ENCODE data around the gene VAMP7.

The VAMP7 gene

GRCh38 chrX:155951237-155951789 is 70.2 kb downstream of the VAMP7 start:
- TF ChIP-seq TCF4 (CRISPR knock-in tag; IDR thresholded peaks at IDR 0.05; ENCODE audit: borderline replicate concordance) (no peak), ZNF70 (CRISPR knock-in tag; IDR thresholded peaks at IDR 0.05) (no peak), OSR1 (CRISPR knock-in tag; IDR thresholded peaks at IDR 0.05) (no peak), SNAI2 (CRISPR knock-in tag; IDR thresholded peaks at IDR 0.05) (no peak), ZNF565 (CRISPR knock-in tag; conservative IDR thresholded peaks at IDR 0.05; ENCODE audit: low read depth) (no peak), ARNTL (CRISPR knock-in tag; IDR thresholded peaks at IDR 0.05; ENCODE audit: borderline replicate concordance, low read depth) (no peak), RARB (CRISPR knock-in tag; IDR thresholded peaks at IDR 0.05) (no peak), ZNF8 (CRISPR knock-in tag; IDR thresholded peaks at IDR 0.05) (no peak), CSDC2 (CRISPR knock-in tag; IDR thresholded peaks at IDR 0.05) (no peak), TSHZ2 (CRISPR knock-in tag; IDR thresholded peaks at IDR 0.05) (no peak), ZFP3 (CRISPR knock-in tag; IDR thresholded peaks at IDR 0.05) (no peak)
- TF ChIP-seq, protein P1, sequence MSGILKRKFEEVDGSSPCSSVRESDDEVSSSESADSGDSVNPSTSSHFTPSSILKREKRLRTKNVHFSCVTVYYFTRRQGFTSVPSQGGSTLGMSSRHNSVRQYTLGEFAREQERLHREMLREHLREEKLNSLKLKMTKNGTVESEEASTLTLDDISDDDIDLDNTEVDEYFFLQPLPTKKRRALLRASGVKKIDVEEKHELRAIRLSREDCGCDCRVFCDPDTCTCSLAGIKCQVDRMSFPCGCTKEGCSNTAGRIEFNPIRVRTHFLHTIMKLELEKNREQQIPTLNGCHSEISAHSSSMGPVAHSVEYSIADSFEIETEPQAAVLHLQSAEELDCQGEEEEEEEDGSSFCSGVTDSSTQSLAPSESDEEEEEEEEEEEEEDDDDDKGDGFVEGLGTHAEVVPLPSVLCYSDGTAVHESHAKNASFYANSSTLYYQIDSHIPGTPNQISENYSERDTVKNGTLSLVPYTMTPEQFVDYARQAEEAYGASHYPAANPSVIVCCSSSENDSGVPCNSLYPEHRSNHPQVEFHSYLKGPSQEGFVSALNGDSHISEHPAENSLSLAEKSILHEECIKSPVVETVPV (CRISPR knock-in tag; IDR thresholded peaks at IDR 0.05): no peak
- TF ChIP-seq, protein P2, sequence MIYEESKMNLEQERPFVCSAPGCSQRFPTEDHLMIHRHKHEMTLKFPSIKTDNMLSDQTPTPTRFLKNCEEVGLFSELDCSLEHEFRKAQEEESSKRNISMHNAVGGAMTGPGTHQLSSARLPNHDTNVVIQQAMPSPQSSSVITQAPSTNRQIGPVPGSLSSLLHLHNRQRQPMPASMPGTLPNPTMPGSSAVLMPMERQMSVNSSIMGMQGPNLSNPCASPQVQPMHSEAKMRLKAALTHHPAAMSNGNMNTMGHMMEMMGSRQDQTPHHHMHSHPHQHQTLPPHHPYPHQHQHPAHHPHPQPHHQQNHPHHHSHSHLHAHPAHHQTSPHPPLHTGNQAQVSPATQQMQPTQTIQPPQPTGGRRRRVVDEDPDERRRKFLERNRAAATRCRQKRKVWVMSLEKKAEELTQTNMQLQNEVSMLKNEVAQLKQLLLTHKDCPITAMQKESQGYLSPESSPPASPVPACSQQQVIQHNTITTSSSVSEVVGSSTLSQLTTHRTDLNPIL (CRISPR knock-in tag; IDR thresholded peaks at IDR 0.05; ENCODE audit: low read depth): no peak
- TF ChIP-seq, protein P3, sequence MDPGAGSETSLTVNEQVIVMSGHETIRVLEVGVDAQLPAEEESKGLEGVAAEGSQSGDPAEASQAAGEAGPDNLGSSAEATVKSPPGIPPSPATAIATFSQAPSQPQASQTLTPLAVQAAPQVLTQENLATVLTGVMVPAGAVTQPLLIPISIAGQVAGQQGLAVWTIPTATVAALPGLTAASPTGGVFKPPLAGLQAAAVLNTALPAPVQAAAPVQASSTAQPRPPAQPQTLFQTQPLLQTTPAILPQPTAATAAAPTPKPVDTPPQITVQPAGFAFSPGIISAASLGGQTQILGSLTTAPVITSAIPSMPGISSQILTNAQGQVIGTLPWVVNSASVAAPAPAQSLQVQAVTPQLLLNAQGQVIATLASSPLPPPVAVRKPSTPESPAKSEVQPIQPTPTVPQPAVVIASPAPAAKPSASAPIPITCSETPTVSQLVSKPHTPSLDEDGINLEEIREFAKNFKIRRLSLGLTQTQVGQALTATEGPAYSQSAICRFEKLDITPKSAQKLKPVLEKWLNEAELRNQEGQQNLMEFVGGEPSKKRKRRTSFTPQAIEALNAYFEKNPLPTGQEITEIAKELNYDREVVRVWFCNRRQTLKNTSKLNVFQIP (CRISPR knock-in tag; IDR thresholded peaks at IDR 0.05; ENCODE audit: borderline replicate concordance, low read depth): no peak
- no peak for ATAC-seq

DNA sequence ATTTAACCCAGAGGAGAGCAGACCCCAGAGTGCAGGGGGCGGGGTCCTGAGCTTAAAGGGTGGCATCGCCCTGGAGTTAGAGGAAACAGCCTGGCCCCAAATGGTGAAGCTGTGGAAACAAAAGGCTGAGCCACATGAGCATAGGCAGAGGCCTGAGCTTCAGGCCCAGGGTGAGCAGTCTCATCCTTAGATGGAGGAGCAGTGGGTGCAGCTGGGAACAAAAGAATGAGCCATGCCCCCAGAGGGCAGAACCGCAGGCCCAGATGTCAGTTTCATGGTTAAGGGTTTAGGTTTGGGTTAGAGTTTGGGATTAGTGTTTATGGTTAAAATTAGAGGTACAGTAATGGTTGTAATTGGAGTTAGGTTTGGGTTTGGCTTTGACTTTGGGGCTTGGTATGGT is 71.9 kb downstream of the VAMP7 start:
- TF ChIP-seq ESRRG (CRISPR knock-in tag; IDR thresholded peaks at IDR 0.05) (no peak), TSHZ2 (CRISPR knock-in tag; IDR thresholded peaks at IDR 0.05) (no peak), ZFP3 (CRISPR knock-in tag; IDR thresholded peaks at IDR 0.05) (no peak), ZNF8 (CRISPR knock-in tag; IDR thresholded peaks at IDR 0.05) (no peak), ZNF70 (CRISPR knock-in tag; IDR thresholded peaks at IDR 0.05) (no peak)
- ATAC-seq: no peak

DNA sequence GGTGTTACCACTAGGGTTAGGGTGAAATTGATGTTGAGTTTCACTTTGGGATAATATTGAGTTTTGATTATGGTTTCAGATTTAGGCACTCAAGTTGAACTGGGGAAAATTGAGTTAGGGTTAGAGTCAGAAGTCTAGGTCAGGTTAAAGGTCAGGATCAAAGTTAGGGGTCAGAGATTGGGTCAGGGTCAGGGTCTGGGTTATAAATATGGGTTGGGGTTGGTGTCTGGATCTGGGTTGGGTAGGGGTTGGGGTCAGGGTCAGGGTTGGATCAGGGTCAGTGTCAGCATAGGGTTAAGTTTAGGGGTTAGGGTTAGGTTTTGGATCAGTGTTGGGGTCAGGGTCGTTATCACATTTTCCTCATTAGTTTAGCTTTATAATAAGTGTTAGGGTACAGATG is 73.6 kb downstream of the VAMP7 start:
- TF ChIP-seq TOX (CRISPR knock-in tag; IDR thresholded peaks at IDR 0.05; ENCODE audit: borderline replicate concordance) (no peak), SNAI2 (CRISPR knock-in tag; IDR thresholded peaks at IDR 0.05) (no peak), OSR1 (CRISPR knock-in tag; IDR thresholded peaks at IDR 0.05) (no peak), ZNF8 (CRISPR knock-in tag; IDR thresholded peaks at IDR 0.05) (no peak), ZFP30 (CRISPR knock-in tag; IDR thresholded peaks at IDR 0.05) (no peak), ZC3H10 (CRISPR knock-in tag; IDR thresholded peaks at IDR 0.05) (no peak), CSDC2 (CRISPR knock-in tag; IDR thresholded peaks at IDR 0.05) (no peak), ZNF565 (CRISPR knock-in tag; conservative IDR thresholded peaks at IDR 0.05; ENCODE audit: low read depth) (no peak), TCF4 (CRISPR knock-in tag; IDR thresholded peaks at IDR 0.05; ENCODE audit: borderline replicate concordance) (no peak), RARB (CRISPR knock-in tag; IDR thresholded peaks at IDR 0.05) (no peak), ZFP3 (CRISPR knock-in tag; IDR thresholded peaks at IDR 0.05) (no peak), GLIS3 (CRISPR knock-in tag; IDR thresholded peaks at IDR 0.05) (no peak)
- TF ChIP-seq, protein P3 (CRISPR knock-in tag; IDR thresholded peaks at IDR 0.05; ENCODE audit: borderline replicate concordance, low read depth): no peak
- TF ChIP-seq, protein P1 (CRISPR knock-in tag; IDR thresholded peaks at IDR 0.05): no peak
- no peak for ATAC-seq

Data from SK-N-SH treated with all-trans-retinoic acid at 6 μM for 48 hours (cell line).